GM23338 (cell line): ENCODE data around the gene WWOX. TPM values are rescaled to one million over a fixed set of nuclear protein-coding genes. Genes with fewer than 3 reads are reported as not detected.

ENCODE experiments used
- ATAC-seq: fragments of 200-7000 bp; cut with Tn5 transposase; 3 replicates; pipeline ENCODE4 v1.9.1; 2020
- DNase-seq: peaks from one replicate; pipeline ENCODE4 v3.0.0-alpha.2; 2015; ENCODE audit warnings: low spot score
- H2AFZ ChIP-seq: fragments of 200-600 bp; sonication (generic); 2 replicates; pipeline ENCODE4 v1.8.0; 2016; ENCODE audit warnings: antibody characterized with exemption, mild to moderate bottlenecking, moderate library complexity
- H3F3A ChIP-seq: fragments of 200-600 bp; sonication (generic); replicated peaks from 2 replicates; pipeline ENCODE4 v1.8.0; 2017; ENCODE audit warnings: antibody characterized with exemption, mixed run types, low read depth
- H3K27ac ChIP-seq: fragments of 200-600 bp; sonication (generic); 2 replicates; pipeline ENCODE4 v1.6.1; 2016; ENCODE audit warnings: low read depth
- H3K27me3 ChIP-seq: fragments of 200-600 bp; sonication (generic); 2 replicates; pipeline ENCODE4 v1.8.0; 2016; ENCODE audit warnings: mild to moderate bottlenecking, mixed run types, moderate library complexity; ENCODE audit not compliant: insufficient read depth
- H3K36me3 ChIP-seq: fragments of 200-600 bp; sonication (generic); 2 replicates; pipeline ENCODE4 v1.8.0; 2016; ENCODE audit warnings: mild to moderate bottlenecking; ENCODE audit not compliant: insufficient read depth
- H3K4me1 ChIP-seq: fragments of 200-600 bp; sonication (generic); 2 replicates; pipeline ENCODE4 v1.8.0; 2016; ENCODE audit warnings: mild to moderate bottlenecking, moderate library complexity; ENCODE audit not compliant: insufficient read depth
- H3K4me2 ChIP-seq: fragments of 200-600 bp; sonication (generic); 2 replicates; pipeline ENCODE4 v1.7.1; 2017; ENCODE audit warnings: mixed run types
- H3K4me3 ChIP-seq: fragments of 200-600 bp; sonication (generic); 2 replicates; pipeline ENCODE4 v1.6.1; 2016; ENCODE audit warnings: mixed run types
- H3K79me2 ChIP-seq: fragments of 200-600 bp; sonication (generic); replicated peaks from 2 replicates; pipeline ENCODE4 v1.8.0; 2017; ENCODE audit warnings: mild to moderate bottlenecking; ENCODE audit not compliant: insufficient read depth
- H3K9me2 ChIP-seq: fragments of 200-600 bp; sonication (generic); 2 replicates; pipeline ENCODE4 v1.8.0; 2017; ENCODE audit not compliant: insufficient read depth
- H4K20me1 ChIP-seq: fragments of 200-600 bp; sonication (generic); replicated peaks from 2 replicates; pipeline ENCODE4 v1.8.0; 2017; ENCODE audit warnings: mild to moderate bottlenecking; ENCODE audit not compliant: insufficient read depth
- H3K27ac Mint-ChIP-seq: 2 replicates; pipeline ENCODE4 v1.8.0; 2020; ENCODE audit warnings: inconsistent platforms, mild to moderate bottlenecking, moderate library complexity, mixed read lengths
- H3K27me3 Mint-ChIP-seq: 3 replicates; pipeline ENCODE4 v1.8.0; 2022; ENCODE audit warnings: low read depth, mild to moderate bottlenecking, moderate library complexity, mixed read lengths, inconsistent platforms; ENCODE audit not compliant: insufficient read depth, poor library complexity
- H3K36me3 Mint-ChIP-seq: 3 replicates; pipeline ENCODE4 v1.8.0; 2021; ENCODE audit warnings: low read depth, mild to moderate bottlenecking, inconsistent platforms, moderate library complexity, mixed read lengths
- H3K4me1 Mint-ChIP-seq: 3 replicates; pipeline ENCODE4 v1.8.0; 2020; ENCODE audit warnings: mild to moderate bottlenecking, inconsistent platforms, mixed read lengths
- H3K4me3 Mint-ChIP-seq: 3 replicates; pipeline ENCODE4 v1.8.0; 2021; ENCODE audit warnings: moderate library complexity, mild to moderate bottlenecking, inconsistent platforms, mixed read lengths
- H3K9me3 Mint-ChIP-seq: 3 replicates; pipeline ENCODE4 v1.8.0; 2020; ENCODE audit warnings: moderate library complexity, mild to moderate bottlenecking, inconsistent platforms, mixed read lengths
- CREB1 ChIP-seq: fragments of 250-450 bp; sonication (Bioruptor Pico); IDR thresholded peaks from 2 replicates; pipeline ENCODE4 v1.5.0; 2020; ENCODE audit warnings: low read depth, mild to moderate bottlenecking, moderate library complexity
- EZH2 ChIP-seq: fragments of 200-600 bp; sonication (generic); IDR thresholded peaks from one replicate; pipeline ENCODE4 v1.8.0; 2017; ENCODE audit warnings: antibody characterized with exemption, mild to moderate bottlenecking, low read depth; ENCODE audit not compliant: unreplicated experiment
- EZH2phosphoT487 ChIP-seq: fragments of 200-600 bp; sonication (generic); IDR thresholded peaks from one replicate; pipeline ENCODE4 v1.8.1; 2018; ENCODE audit warnings: antibody characterized with exemption; ENCODE audit not compliant: unreplicated experiment
- JUNB ChIP-seq: IDR thresholded peaks from one replicate; pipeline ENCODE4 v1.6.1; 2016; ENCODE audit warnings: antibody characterized with exemption; ENCODE audit not compliant: unreplicated experiment
- NANOG ChIP-seq: IDR thresholded peaks from 2 replicates; pipeline ENCODE4 v1.6.1; 2016; ENCODE audit warnings: antibody characterized with exemption, borderline replicate concordance
- POLR2AphosphoS5 ChIP-seq: IDR thresholded peaks from 2 replicates; pipeline ENCODE4 v1.6.1; 2016; ENCODE audit warnings: antibody characterized with exemption, low read depth
- STAT1 ChIP-seq: IDR thresholded peaks from one replicate; pipeline ENCODE4 v1.6.1; 2016; ENCODE audit warnings: antibody characterized with exemption; ENCODE audit not compliant: unreplicated experiment
- ZNF331 ChIP-seq: fragments of 250-450 bp; sonication (Bioruptor Pico); IDR thresholded peaks from 2 replicates; pipeline ENCODE4 v1.5.0; 2020; ENCODE audit warnings: low read depth, mild to moderate bottlenecking, moderate library complexity
- polyA plus RNA-seq: library from polyadenylated mRNA; unstranded; fragments of >200 nt; fragmentation: Nextera tagmentation; extraction: Ambion mirVana; gene quantifications from 2 replicates; pipeline ENCODE4 v1.2.1, GENCODE V29; 2016
- total RNA-seq: library from RNA; depleted of rRNA; stranded (reverse); fragments of >200 nt; shearing (Covaris generic); gene quantifications from 2 replicates; pipeline ENCODE4 v1.2.3, GENCODE V29; 2014
- TF ChIP-seq, protein P1 (sequence below): IDR thresholded peaks from 2 replicates; pipeline ENCODE4 v1.6.1; 2016; ENCODE audit warnings: antibody characterized with exemption
- TF ChIP-seq, protein P2 (sequence below): IDR thresholded peaks from one replicate; pipeline ENCODE4 v1.6.1; 2018; ENCODE audit warnings: antibody characterized with exemption; ENCODE audit not compliant: unreplicated experiment
- TF ChIP-seq, protein P3 (sequence below), 2 experiments: fragments of 200-600 bp in 1 of 2; sonication (generic) in 1 of 2; conservative IDR thresholded peaks; 2 replicates each; pipeline versions ENCODE4 v1.5.1 to v1.6.1; 2016 to 2017; ENCODE audit warnings: antibody characterized with exemption in 2 of 2, low read depth in 2 of 2, mild to moderate bottlenecking in 2 of 2, moderate library complexity in 1 of 2

Gene WWOX
- total and polyA plus RNA-seq, 2 experiments from 2014 or later, result 10.0 to 19.3 TPM

DNA sequence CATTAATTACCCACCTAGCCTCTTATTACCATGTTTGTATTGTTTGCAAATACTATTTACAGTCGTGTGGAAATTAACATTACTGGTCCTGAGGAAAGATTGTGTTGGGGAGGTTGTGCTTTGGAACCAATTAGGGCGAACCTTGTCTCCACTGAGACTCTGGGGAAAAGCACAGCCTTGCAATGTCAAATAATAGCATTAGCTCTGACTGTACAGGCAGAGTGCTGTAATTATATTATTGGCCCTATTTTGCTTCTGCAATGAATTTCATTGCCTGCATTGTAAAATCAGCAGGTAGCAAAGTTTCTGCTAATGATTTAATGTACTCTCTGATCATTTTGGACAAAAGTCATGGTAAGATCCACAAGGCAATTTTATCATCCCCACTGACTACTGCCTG, 97.0 kb downstream of the WWOX start:
- H3K27ac Mint-ChIP-seq, result no peak overlapping the region
- Histone ChIP-seq H3K4me2 (no peak overlapping the region), H3K27me3 (no peaks in the 10 kb centered on the region), H3K4me1 (peaks cover 16% of the 10 kb centered on the region; the same call in 1 of the 2 replicates), H3F3A (no peaks in the 10 kb centered on the region), H2AFZ (no peak overlapping the region), H3K36me3 (no peaks in the 10 kb centered on the region), H4K20me1 (no peaks in the 10 kb centered on the region), H3K9me2 (peaks cover 5% of the 10 kb centered on the region; the same call in 1 of the 2 replicates), H3K4me3 (no peak overlapping the region), H3K27ac (no peak overlapping the region), H3K79me2 (no peaks in the 10 kb centered on the region)
- DNase-seq (no peak), ATAC-seq (no peak)
- no peak for TF ChIP-seq POLR2AphosphoS5
- H3K4me1 Mint-ChIP-seq, result peaks cover 24% of the 10 kb centered on the region; the same call in 2 of the 3 replicates
- H3K4me3 Mint-ChIP-seq, result no peak overlapping the region
- no peaks in the 10 kb centered on the region; the same call in 2 of the 3 replicates for H3K36me3 Mint-ChIP-seq
- no peaks in the 10 kb centered on the region for H3K9me3 Mint-ChIP-seq
- no peaks in the 10 kb centered on the region for H3K27me3 Mint-ChIP-seq

- no peaks in the 10 kb centered on the region for H3F3A ChIP-seq
- no peaks in the 10 kb centered on the region for H3K9me3 Mint-ChIP-seq
- no peak overlapping the region for H3K27ac ChIP-seq
- H3K27ac Mint-ChIP-seq, result no peak overlapping the region
- no peaks in the 10 kb centered on the region for H4K20me1 ChIP-seq
- peaks cover 24% of the 10 kb centered on the region; the same call in 2 of the 3 replicates for H3K4me1 Mint-ChIP-seq
- H3K9me2 ChIP-seq, result 0 out of 2 replicates have a peak, but pooled peaks cover 4% of the 10 kb centered on the region
- no peaks in the 10 kb centered on the region for H3K27me3 ChIP-seq
- H3K27me3 Mint-ChIP-seq, result no peaks in the 10 kb centered on the region
- H3K4me2 ChIP-seq, result no peak overlapping the region
- H3K36me3 Mint-ChIP-seq, result no peaks in the 10 kb centered on the region; the same call in 2 of the 3 replicates
- no peak overlapping the region for H3K4me3 ChIP-seq
- no peak overlapping the region for H2AFZ ChIP-seq
- no peak for DNase-seq
- peaks cover 16% of the 10 kb centered on the region; the same call in 1 of the 2 replicates for H3K4me1 ChIP-seq
- no peak overlapping the region for H3K4me3 Mint-ChIP-seq
- no peaks in the 10 kb centered on the region for H3K36me3 ChIP-seq
- H3K79me2 ChIP-seq, result no peaks in the 10 kb centered on the region
- no peak for ATAC-seq
- no peak for TF ChIP-seq STAT1
- no peak for TF ChIP-seq NANOG
- TF ChIP-seq ZNF331 (CRISPR knock-in tag), result no peak
- no peak for TF ChIP-seq EZH2phosphoT487
- no peak for TF ChIP-seq CREB1 (CRISPR knock-in tag)
- TF ChIP-seq, protein P1, sequence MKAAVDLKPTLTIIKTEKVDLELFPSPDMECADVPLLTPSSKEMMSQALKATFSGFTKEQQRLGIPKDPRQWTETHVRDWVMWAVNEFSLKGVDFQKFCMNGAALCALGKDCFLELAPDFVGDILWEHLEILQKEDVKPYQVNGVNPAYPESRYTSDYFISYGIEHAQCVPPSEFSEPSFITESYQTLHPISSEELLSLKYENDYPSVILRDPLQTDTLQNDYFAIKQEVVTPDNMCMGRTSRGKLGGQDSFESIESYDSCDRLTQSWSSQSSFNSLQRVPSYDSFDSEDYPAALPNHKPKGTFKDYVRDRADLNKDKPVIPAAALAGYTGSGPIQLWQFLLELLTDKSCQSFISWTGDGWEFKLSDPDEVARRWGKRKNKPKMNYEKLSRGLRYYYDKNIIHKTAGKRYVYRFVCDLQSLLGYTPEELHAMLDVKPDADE, result no peak
- no peak for TF ChIP-seq JUNB
- TF ChIP-seq, protein P2, sequence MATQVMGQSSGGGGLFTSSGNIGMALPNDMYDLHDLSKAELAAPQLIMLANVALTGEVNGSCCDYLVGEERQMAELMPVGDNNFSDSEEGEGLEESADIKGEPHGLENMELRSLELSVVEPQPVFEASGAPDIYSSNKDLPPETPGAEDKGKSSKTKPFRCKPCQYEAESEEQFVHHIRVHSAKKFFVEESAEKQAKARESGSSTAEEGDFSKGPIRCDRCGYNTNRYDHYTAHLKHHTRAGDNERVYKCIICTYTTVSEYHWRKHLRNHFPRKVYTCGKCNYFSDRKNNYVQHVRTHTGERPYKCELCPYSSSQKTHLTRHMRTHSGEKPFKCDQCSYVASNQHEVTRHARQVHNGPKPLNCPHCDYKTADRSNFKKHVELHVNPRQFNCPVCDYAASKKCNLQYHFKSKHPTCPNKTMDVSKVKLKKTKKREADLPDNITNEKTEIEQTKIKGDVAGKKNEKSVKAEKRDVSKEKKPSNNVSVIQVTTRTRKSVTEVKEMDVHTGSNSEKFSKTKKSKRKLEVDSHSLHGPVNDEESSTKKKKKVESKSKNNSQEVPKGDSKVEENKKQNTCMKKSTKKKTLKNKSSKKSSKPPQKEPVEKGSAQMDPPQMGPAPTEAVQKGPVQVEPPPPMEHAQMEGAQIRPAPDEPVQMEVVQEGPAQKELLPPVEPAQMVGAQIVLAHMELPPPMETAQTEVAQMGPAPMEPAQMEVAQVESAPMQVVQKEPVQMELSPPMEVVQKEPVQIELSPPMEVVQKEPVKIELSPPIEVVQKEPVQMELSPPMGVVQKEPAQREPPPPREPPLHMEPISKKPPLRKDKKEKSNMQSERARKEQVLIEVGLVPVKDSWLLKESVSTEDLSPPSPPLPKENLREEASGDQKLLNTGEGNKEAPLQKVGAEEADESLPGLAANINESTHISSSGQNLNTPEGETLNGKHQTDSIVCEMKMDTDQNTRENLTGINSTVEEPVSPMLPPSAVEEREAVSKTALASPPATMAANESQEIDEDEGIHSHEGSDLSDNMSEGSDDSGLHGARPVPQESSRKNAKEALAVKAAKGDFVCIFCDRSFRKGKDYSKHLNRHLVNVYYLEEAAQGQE, result no peak
- TF ChIP-seq, protein P3, sequence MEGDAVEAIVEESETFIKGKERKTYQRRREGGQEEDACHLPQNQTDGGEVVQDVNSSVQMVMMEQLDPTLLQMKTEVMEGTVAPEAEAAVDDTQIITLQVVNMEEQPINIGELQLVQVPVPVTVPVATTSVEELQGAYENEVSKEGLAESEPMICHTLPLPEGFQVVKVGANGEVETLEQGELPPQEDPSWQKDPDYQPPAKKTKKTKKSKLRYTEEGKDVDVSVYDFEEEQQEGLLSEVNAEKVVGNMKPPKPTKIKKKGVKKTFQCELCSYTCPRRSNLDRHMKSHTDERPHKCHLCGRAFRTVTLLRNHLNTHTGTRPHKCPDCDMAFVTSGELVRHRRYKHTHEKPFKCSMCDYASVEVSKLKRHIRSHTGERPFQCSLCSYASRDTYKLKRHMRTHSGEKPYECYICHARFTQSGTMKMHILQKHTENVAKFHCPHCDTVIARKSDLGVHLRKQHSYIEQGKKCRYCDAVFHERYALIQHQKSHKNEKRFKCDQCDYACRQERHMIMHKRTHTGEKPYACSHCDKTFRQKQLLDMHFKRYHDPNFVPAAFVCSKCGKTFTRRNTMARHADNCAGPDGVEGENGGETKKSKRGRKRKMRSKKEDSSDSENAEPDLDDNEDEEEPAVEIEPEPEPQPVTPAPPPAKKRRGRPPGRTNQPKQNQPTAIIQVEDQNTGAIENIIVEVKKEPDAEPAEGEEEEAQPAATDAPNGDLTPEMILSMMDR (conservative IDR thresholded peaks at IDR 0.05; ENCODE audit: low read depth in 2 of 2), result no peak
- TF ChIP-seq EZH2, result no peak
These were observed 98.8 kb downstream of the WWOX start for GRCh38 chr16:78198288-78198687.
